Mammary microvascular endothelial cell (primary cell): Measurements from ENCODE around the gene COL5A1. TPM values are rescaled to one million over a fixed set of nuclear protein-coding genes. Genes with fewer than 3 reads are reported as not detected.

ENCODE experiments used
- total RNA-seq: library from RNA; depleted of rRNA; stranded (reverse); fragments of >200 nt; gene quantifications from 2 replicates; pipeline ENCODE4 v1.2.3, GENCODE V29; 2015

The COL5A1 gene
- 10.1 and 14.1 TPM in 2 replicates for total RNA-seq

DNA sequence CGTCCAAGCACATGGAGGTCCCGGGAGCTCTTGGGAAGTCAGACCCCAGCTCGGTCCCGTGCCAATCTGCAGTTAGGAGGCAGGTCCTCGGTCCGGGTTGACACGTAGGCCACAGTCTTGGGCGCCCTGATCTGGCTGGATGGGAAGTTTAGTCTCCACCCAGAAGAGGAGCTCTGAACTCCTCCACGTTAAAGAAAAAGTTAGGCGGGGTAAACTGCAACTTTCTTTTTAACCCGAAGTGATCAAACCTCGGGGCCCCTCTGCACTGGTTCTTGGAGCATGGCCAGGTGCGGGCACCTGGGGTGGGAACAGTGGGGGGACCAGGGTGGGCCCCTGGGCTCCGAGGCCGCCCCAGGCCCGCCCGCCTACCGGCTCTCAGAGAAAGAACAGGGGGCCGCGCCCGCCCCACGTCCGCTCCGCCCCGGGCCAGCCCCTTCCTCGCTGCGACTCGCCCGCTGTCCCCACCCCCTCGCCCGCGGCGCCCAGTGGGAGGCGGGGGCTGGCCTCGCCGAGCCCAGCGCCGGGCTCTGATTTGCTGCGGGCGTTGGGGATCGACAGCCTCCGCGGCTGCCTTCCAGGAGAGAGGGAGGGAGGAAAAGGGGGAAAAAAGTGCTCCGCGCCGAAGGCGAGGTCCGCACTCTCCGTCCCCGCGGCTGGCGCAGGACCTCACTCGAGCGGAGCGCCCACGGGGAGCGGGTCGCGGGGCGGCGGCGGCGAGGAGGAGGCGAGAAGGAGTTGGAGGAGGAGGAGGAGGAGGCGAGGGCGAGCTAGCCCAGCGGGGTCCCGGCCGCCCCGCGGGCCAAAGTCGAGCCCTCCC lies at the start of gene COL5A1:
COL5A1 (plus strand) TSS at position 631 of the 817 bp plus-strand sequence. CDS start 385 bp downstream, outside the sequence.

GRCh38 chr9:134880484-134881312 lies 239.1 kb downstream of the COL5A1 start, which contains the start of gene FCN2:
Gene FCN2, plus strand, starts transcription at chr9:134880810. Its CDS starts 12 bp downstream, at chr9:134880822.

Other genes with a start within 250 kb of the COL5A1 start
- gene FCN2, start 239.0 kb downstream of the COL5A1 start, total RNA-seq: not detected in 2 replicates